Measurements from ENCODE around the gene BRMS1L.

- TF ChIP-seq CTCF (conservative IDR thresholded peaks at IDR 0.05; ENCODE audit: low read depth, low read length), result no peak
- no peak for TF ChIP-seq POLR2A (IDR thresholded peaks at IDR 0.05; ENCODE audit: low read depth, low read length)
- no peak for TF ChIP-seq RAD21 (IDR thresholded peaks at IDR 0.05; ENCODE audit: low read length)
- no peak for TF ChIP-seq MAFK (IDR thresholded peaks at IDR 0.05; ENCODE audit: low read depth, low read length)
- TF ChIP-seq ELK1 (IDR thresholded peaks at IDR 0.05; ENCODE audit: borderline replicate concordance, low read depth, low read length), result no peak
- no peak for TF ChIP-seq SMC3 (IDR thresholded peaks at IDR 0.05; ENCODE audit: low read depth, low read length)
- TF ChIP-seq MXI1 (IDR thresholded peaks at IDR 0.05; ENCODE audit: borderline replicate concordance, low read depth, low read length), result no peak
Measured at GRCh38 chr14:35915775-35916174, 89.6 kb downstream of the BRMS1L start.

Data from IMR-90 (cell line).